Liver (tissue), 3 donors: ENCODE results near the gene TGM3.

Experiments used
- CTCF ChIP-seq: fragments of 150-350 bp; IDR thresholded peaks from 2 replicates; pipeline ENCODE4 v1.5.1; 2017; ENCODE audit warnings: improper control_type of control experiment, low read depth, low read length; ENCODE audit not compliant: missing input control
- GABPA ChIP-seq, 2 donors: IDR thresholded peaks in 1 of 2; conservative IDR thresholded peaks in 1 of 2; 2 replicates each; pipeline ENCODE4 v1.6.1; 2016; ENCODE audit warnings: antibody characterized with exemption in 2 of 2, mild to moderate bottlenecking in 1 of 2, moderate library complexity in 1 of 2
- MAX ChIP-seq: IDR thresholded peaks from 2 replicates; pipeline ENCODE4 v1.6.1; 2016; ENCODE audit warnings: antibody characterized with exemption
- REST ChIP-seq: IDR thresholded peaks from 2 replicates; pipeline ENCODE4 v1.6.1; 2016; ENCODE audit warnings: antibody characterized with exemption, mild to moderate bottlenecking
- TAF1 ChIP-seq: conservative IDR thresholded peaks from 2 replicates; pipeline ENCODE4 v1.6.1; 2016; ENCODE audit warnings: antibody characterized with exemption, mild to moderate bottlenecking
- YY1 ChIP-seq: IDR thresholded peaks from 2 replicates; pipeline ENCODE4 v1.6.1; 2016; ENCODE audit warnings: antibody characterized with exemption, mild to moderate bottlenecking
- donor health status: healthy.
- donor health status: healthy.

DNA sequence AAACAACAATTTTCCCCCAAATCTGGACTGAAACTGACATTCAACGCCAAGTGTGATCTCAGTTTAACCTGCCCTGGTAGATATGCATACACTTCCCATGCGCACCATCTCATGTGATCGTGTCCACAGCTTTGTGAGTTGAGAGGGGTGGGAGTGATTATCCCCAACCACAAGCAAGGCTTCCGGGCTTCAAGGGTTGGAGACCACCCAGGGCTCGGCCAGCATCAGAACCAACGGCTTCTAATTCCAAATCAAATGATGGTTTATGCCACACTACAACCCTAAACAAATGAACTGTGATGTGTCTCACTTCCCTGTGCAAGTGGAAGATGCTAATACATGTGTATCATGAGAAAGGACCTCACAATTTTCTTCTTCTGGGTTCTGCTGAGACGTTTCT lies 515 bp upstream of the TGM3 start:
- no peak for TF ChIP-seq CTCF
- TF ChIP-seq YY1: no peak
- no peak for TF ChIP-seq GABPA (IDR thresholded peaks at IDR 0.05 in 1 of 2, conservative IDR thresholded peaks at IDR 0.05 in 1 of 2)
- TF ChIP-seq MAX: no peak
- no peak for TF ChIP-seq REST
- TF ChIP-seq TAF1: no peak
